LoVo (cell line): Measurements from ENCODE around the gene RAET1G.
"Not testable (repeated sequence)": the region's sequence is repeated elsewhere in the genome, so short reads cannot be mapped to it uniquely, and the experiment has no call there.

Experiments
- DNase-seq: peaks from one replicate; pipeline ENCODE4 v3.0.0-alpha.2; 2016; ENCODE audit warnings: low spot score

Gene RAET1G

GRCh38 chr6:149897015-149897697 is 25.8 kb downstream of the RAET1G start:
- DNase-seq: peak; percentile 59

DNA sequence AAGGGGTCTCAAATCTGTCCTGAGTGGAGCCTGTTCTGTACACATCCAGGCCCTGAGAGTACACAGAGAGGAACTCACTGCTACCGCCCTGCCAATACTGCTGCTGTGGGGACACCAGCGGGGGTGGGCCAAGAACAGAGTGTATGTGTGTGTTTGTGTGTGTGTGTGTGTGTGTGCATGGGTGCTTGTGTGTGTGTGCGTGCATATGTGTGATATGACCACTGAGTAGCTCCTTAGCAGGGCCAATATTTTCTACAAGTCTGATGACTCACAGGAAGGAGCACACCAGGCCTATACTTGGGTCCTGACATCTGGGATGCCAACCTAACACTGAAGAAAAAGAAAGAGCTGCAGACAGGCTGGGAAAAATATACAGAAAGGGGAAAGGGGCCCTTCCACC is 26.4 kb downstream of the RAET1G start:
- no peak for DNase-seq

- DNase-seq: peak; percentile 60
These were observed 27.1 kb downstream of the RAET1G start for GRCh38 chr6:149895833-149896271.

DNA sequence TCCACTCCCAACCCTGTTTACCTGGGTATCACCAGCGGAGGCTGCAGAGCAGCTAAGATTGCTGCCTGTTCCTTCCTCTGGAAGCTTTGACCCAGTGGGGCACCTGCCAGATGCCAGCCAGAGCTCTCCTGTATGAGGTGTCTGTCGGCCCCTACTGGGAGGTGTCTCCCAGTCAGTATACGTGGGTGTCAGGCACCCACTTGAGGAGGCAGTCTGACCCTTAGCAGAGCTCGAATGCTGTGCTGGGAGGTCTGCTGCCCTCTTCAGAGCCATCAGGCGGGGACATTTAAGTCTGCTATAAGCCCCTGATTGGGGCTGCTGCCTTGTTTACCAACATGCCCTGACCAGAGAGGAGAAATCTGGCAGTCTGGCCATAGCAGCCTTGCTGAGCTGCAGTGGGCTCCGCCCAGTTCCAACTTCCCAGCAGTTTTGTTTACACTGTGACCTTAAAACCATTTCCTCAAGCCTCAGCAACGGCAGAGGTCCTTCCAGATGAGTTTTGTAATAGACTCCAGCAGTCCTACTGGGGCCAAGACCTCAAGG is 27.8 kb downstream of the RAET1G start:
- DNase-seq: peak; percentile 62

DNA sequence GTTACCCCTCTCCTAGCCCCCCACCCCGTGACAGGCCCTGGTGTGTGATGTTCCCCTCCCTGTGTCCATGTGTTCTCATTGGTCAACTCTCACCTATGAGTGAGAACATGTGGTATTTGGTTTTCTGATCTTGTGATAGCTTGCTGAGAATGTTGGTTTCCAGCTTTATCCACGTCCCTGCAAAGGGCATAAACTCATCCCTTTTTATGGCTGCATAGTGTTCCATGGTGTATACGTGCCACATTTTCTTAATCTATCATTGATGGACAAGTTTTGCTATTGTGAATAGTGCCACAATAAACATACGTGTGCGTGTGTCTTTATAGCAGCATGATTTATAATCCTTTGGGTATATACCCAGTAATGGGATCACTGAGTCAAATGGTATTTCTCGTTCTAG is 31.1 kb downstream of the RAET1G start:
- DNase-seq: not testable (repeated sequence)

GRCh38 chr6:149891259-149891658 is 31.7 kb downstream of the RAET1G start:
- no peak for DNase-seq

DNA sequence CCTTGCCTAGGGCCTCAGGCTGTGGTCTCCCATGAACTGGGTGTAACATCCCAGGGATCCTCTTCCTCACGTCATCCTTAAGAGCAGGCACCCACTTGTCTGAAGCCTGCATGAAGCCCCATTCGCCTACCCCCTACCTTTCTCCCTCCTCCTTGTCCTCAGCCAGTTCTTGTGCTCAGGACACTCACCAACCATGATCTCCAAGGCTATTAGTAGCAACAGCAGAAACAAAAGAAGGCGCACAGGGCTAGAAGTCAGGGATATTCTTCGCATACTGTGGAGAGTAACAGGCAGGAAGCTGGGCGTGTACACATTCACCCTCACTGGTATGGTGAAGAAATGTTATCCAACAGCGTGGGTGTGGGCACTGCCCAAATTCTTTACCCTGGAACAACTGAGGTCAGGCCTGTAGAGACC is 32.3 kb downstream of the RAET1G start:
- DNase-seq: peak; percentile 26

- DNase-seq: no peak
These were observed 33.6 kb downstream of the RAET1G start for GRCh38 chr6:149889326-149889725.

DNA sequence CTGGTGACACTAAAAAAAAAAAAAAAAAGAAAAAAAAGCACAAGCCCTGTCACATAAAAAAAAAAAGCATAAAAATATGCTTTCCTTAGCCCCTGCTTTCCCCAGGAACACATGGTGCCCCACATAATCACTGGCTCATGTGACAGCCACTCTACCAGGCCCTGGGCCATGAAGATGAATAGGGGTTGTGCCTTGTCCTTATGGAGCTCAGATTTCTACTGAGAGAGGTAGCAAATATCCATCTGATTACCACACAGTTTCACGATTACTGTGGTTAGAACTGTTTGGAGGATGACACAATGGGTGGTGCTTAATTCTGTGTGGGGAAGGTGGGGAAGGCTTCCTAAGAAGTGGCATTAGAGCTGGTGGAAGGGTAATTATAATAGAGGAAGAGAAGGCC is 34.3 kb downstream of the RAET1G start:
- no peak for DNase-seq

DNA sequence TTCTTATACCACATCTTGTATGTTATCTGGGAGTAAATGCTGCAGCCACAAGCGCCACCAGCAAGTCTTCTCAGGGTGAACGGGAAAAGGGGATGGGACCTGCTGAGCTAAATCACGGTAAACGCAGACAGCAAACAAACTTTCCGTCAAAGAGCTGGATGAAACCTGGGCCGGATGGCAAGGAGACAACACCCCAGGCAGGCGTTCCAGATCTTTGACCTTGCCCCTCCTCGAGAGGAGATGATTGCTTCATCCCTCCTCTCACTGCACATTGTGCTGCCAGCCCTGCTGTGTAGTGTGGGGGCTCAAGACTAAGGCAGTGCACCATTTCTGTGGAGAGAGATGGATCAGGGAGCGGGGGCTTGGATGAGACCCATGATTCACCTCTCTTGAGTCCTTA is 34.8 kb downstream of the RAET1G start:
- peak; percentile 52 for DNase-seq

GRCh38 chr6:149887343-149887742 is 35.6 kb downstream of the RAET1G start:
- DNase-seq: peak; percentile 24

DNA sequence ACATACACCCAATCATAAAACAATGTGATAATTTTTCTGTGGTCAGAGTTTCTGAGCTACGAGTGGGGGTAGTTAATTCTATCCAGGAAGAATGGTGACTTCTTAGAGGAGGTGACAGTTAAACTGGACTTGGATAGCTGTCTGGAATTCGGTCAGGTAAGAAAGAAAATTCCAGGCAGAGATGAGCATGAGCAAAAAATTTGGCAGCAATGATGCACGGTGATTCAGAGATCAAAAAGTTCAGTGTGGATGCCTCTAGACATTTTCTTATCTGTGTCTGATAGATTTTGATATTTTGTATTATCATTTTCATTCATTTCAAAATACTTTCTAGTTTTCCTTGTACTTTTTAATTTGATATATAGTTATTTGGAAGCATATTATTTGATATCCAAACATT is 37.0 kb downstream of the RAET1G start:
- no peak for DNase-seq

- DNase-seq: no peak
These were observed 38.3 kb downstream of the RAET1G start for GRCh38 chr6:149884617-149885016.

DNA sequence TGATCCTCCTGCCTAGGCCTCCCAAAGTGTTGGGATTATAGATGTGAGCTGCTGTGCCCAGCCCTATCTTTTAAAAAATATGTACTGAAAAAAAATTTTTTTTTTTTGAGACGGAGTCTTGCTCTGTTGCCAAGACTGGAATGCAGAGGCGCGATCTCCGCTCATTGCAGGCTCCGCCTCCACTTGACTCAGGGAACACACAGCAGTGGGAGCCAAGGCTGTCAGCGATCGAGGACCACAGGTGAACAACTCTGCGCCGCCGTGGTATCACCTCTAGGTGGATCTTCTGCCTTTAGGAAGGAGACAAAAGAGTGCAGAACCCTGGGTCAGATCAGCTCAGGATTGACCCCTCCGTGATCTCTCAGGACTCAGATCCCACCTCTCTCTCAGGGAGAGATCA is 38.7 kb downstream of the RAET1G start:
- DNase-seq: no peak

GRCh38 chr6:149881860-149882259 is 41.1 kb downstream of the RAET1G start:
- DNase-seq: no peak

GRCh38 chr6:149881066-149881766 is 41.7 kb downstream of the RAET1G start:
- no peak for DNase-seq

DNA sequence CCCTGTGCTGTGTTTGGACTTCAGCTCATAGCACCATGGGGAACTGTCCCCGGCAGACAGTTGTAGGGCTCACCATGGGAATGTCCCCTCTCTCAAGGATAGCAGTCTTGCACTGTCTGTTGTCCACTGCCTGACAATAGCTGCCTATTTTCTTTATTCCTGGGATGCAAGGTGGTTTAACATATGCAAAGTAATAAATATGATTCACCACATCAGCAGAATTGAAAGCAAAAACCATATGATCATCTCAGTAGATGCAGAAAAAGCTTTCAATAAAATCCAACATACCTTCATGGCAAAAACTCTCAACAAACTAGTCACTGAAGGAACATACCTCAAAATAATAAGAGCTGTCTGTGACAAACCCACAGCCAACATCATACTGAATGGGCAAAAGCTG is 45.3 kb downstream of the RAET1G start:
- no peak for DNase-seq

DNA sequence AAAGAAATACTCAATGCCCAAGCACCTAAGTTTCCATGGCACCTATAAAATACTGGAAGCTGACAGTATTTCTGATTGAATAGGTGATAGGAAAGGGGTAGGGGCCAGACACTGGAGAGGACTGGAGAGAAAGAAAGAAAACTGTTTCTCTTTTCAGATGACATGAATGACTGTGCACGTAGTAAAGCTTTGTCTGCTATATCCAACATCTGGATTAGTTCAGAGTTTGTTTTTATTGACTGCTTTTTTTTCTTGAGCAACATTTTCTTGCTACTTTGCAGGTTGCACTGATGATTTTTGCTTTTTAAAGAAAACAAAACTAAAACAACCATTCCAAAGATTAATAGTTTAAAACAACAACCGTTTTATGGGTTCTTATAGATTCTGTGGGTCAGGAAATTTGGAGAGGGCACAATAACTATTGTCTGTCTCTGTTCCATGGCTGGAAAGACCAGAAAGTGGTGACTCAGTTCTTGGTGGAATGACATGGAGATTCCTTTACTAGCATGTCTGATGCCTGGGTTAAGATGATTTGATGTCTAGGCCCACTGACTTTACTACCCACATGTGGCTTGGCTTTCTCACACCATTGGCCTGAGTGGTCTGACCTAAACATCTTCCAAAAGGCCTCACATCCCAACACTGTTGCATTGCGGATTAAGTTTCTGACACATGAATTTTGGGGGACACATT is 46.5 kb downstream of the RAET1G start:
- DNase-seq: no peak

DNA sequence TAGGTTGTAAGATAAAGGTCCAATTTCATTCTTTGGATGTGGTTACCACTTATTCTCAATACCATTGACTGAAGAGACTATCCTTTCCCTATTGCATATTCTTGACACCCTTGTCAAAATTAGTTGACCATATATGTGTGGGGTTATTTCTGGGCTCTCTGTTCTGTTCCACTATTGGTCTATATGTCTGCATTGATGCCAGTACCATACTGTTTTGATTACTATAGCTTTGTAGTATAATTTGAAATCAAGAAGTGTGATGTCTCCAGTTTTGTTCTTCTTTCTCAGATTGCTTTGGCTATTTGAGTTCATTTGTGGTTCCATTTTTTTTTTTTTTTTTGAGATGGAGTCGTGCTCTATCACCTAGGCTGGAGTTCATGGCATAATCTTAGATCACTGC is 50.7 kb downstream of the RAET1G start:
- no peak for DNase-seq

DNA sequence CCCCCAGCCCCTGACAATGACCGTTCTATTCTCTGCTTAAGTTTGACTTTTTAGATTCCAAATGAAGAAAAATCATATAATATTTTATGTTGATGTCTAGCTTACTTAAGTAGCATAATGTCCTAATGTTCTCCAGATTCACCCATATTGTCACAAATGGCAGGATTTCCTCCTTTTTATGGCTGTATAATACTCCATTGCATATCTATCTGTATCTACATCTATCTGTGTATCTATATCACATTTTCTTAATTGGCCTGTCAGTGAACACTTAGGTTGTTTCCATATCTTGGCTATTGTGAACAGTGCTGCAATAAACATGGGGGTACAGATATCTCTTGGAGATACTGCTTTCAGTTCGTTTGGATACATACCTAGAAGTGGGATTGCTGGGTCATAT is 51.7 kb downstream of the RAET1G start:
- DNase-seq: no peak

DNA sequence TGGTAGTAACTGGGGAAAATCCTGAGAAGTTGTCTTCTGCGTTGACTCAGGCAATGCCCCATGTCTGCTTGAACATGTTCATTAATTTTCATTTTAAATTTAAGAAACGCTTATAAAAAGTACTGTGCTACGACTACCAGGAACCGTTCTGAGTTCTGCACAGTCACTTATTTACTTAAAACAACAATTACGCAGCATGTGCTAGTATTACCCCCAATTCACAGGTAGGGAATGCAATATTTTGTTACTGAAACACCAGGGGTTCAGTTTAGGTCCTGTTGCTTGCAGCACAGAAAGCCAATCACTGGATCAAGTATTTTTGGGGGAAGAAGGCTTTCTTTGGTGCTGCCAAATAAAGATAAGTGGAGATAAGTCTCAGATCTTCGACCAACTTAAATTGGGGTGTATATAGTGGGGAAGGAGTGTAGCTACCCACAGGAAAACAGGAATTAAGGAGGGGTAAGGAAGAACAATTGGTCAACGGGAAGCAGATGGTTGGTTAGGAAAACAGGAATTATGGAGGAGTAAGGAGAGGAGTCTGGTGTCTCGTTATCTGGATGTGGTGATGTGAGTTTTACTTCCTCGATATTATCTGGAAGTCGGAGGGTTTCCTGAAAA is 53.5 kb downstream of the RAET1G start:
- no peak for DNase-seq

DNA sequence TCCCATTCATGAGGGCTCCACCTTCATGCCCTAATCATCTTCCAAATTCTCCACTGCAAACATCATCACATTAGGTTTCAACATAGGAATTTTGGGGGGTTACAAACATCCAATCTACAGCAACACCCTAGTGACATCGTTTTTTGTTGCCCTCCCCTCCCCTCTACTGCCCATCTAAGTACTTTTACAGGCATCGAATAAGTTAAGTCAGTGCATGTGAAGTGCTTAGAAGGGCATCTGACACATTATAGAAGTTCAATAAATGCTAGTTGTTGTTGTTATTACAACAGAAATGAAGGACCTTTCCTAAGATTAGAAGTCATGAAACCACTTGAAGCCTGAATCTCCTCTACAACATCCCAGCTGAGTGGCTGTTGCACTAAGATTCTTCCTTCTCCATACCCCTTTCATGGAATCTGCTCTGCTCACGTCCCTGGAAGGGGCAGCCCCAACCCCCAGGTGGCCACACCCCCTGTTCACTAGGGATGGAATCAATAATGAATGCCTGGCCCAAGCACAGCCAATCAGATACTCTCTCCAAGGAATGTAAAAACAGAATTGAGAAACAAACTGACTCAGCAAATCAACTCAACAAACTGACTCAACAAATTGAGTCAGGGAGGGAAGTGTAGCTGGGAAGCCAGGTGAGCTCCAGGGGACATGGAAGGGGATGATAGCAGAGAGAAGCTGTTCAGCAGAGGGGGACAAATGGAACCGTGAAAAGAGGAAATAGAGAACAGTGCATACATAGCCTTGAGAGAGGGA is 54.9 kb downstream of the RAET1G start:
- DNase-seq: no peak
